SK-N-SH (cell line): ENCODE data around the gene PSENEN. TPM values are rescaled to one million over a fixed set of nuclear protein-coding genes. Genes with fewer than 3 reads are reported as not detected.

Experiments used
- CHD2 ChIP-seq: fragments of 150-350 bp; IDR thresholded peaks from 2 replicates; pipeline ENCODE4 v1.6.1; 2018; ENCODE audit warnings: low read length; ENCODE audit not compliant: partially characterized antibody
- CTCF ChIP-seq: fragments of 200-600 bp; sonication (generic); IDR thresholded peaks from 2 replicates; pipeline ENCODE4 v1.6.1; 2017; ENCODE audit warnings: antibody characterized with exemption, mild to moderate bottlenecking, moderate library complexity
- ELF1 ChIP-seq: IDR thresholded peaks from 2 replicates; pipeline ENCODE4 v1.4.0; 2012
- EP300 ChIP-seq, 2 experiments: IDR thresholded peaks; 2 replicates each; pipeline versions ENCODE4 v1.4.0 to v1.6.1; 2012; ENCODE audit warnings: borderline replicate concordance in 1 of 2, low read depth in 1 of 2, low read length in 1 of 2
- FOSL2 ChIP-seq: IDR thresholded peaks from 2 replicates; pipeline ENCODE4 v1.4.0; 2012; ENCODE audit warnings: low read depth, mild to moderate bottlenecking, moderate library complexity, borderline replicate concordance
- FOXJ3 ChIP-seq: sonication (generic); formaldehyde crosslinking; IDR thresholded peaks from 2 replicates; pipeline ENCODE4 v1.5.1; 2020; ENCODE audit warnings: mild to moderate bottlenecking, missing genetic modification reagents
- GABPA ChIP-seq: IDR thresholded peaks from 2 replicates; pipeline ENCODE4 v1.4.0; 2012; ENCODE audit warnings: low read depth, mild to moderate bottlenecking
- GATA2 ChIP-seq: sonication (generic); formaldehyde crosslinking; IDR thresholded peaks from 2 replicates; pipeline ENCODE4 v1.5.0; 2020; ENCODE audit warnings: mild to moderate bottlenecking, missing genetic modification reagents
- IRF3 ChIP-seq: fragments of 150-350 bp; IDR thresholded peaks from 2 replicates; pipeline ENCODE4 v1.6.1; 2016; ENCODE audit warnings: mild to moderate bottlenecking, low read depth, low read length
- MAX ChIP-seq: IDR thresholded peaks from 2 replicates; pipeline ENCODE4 v1.4.0; 2012; ENCODE audit warnings: low read depth
- MXI1 ChIP-seq: IDR thresholded peaks from 2 replicates; pipeline ENCODE4 v1.6.1; 2012; ENCODE audit warnings: mild to moderate bottlenecking, low read depth, low read length, improper control_type of control experiment
- NRF1 ChIP-seq: IDR thresholded peaks from 2 replicates; pipeline ENCODE4 v1.6.1; 2012; ENCODE audit warnings: low read depth, mild to moderate bottlenecking, low read length
- PBX3 ChIP-seq: IDR thresholded peaks from 2 replicates; pipeline ENCODE4; 2012
- RAD21 ChIP-seq: IDR thresholded peaks from 2 replicates; pipeline ENCODE4 v1.6.1; 2012; ENCODE audit warnings: mild to moderate bottlenecking, low read length
- RCOR1 ChIP-seq: fragments of 150-350 bp; IDR thresholded peaks from 2 replicates; pipeline ENCODE4 v1.6.1; 2017; ENCODE audit warnings: antibody characterized with exemption, low read length
- REST ChIP-seq: IDR thresholded peaks from 2 replicates; pipeline ENCODE4 v1.6.1; 2012; ENCODE audit warnings: mild to moderate bottlenecking, low read depth, low read length, moderate library complexity
- RFX5 ChIP-seq: IDR thresholded peaks from 2 replicates; pipeline ENCODE4 v1.6.1; 2012; ENCODE audit warnings: mild to moderate bottlenecking, improper control_type of control experiment, low read length
- RXRA ChIP-seq: IDR thresholded peaks from 2 replicates; pipeline ENCODE4 v1.4.0; 2012; ENCODE audit warnings: low read depth, mild to moderate bottlenecking, borderline replicate concordance
- SIN3A ChIP-seq: IDR thresholded peaks from 2 replicates; pipeline ENCODE4 v1.6.1; 2012; ENCODE audit warnings: low read depth, mild to moderate bottlenecking, low read length, moderate library complexity, borderline replicate concordance
- TCF12 ChIP-seq: IDR thresholded peaks from 2 replicates; pipeline ENCODE4 v1.4.0; 2012
- TEAD4 ChIP-seq: IDR thresholded peaks from 2 replicates; pipeline ENCODE4 v1.4.0; 2012; ENCODE audit warnings: mild to moderate bottlenecking, borderline replicate concordance; ENCODE audit not compliant: insufficient read depth
- USF2 ChIP-seq: fragments of 150-350 bp; IDR thresholded peaks from 2 replicates; pipeline ENCODE4 v1.6.1; 2017; ENCODE audit warnings: antibody characterized with exemption, low read length, low read depth, borderline replicate concordance
- YY1 ChIP-seq: IDR thresholded peaks from 2 replicates; pipeline ENCODE4 v1.4.0; 2012; ENCODE audit warnings: low read depth, mild to moderate bottlenecking
- polyA plus RNA-seq, 3 experiments: library from polyadenylated mRNA; depleted of rRNA; stranded (reverse); fragments of >200 nt; gene quantifications; 2 replicates each; pipeline ENCODE4 v1.2.3, GENCODE V29; 2012

Gene PSENEN
- polyA plus RNA-seq, 1 of the 3 experiments (the other 2 are of a cell fraction), result 99.2 TPM

GRCh38 chr19:35740423-35741202 is 4.8 kb upstream of the PSENEN start (continued):
- TF ChIP-seq YY1, result 0 out of 2 replicates have a peak, but pooled peaks have one; percentile 11
- peak; percentile 70; the same call in 1 of the 2 replicates for TF ChIP-seq SIN3A
- TF ChIP-seq RAD21, result no peak
- peak; percentile 7; the same call in 1 of the 2 replicates for TF ChIP-seq IRF3
- TF ChIP-seq REST, result no peak
- peak; percentile 55; the same call in 1 of the 2 replicates for TF ChIP-seq ELF1
- TF ChIP-seq MXI1, result peak; percentile 78
- 0 out of 4 replicates have a peak, but pooled peaks of 1 of the 2 experiments have one; percentile 3 for TF ChIP-seq EP300 (IDR thresholded peaks at IDR 0.05; ENCODE audit: borderline replicate concordance in 1 of 2, low read depth in 1 of 2, low read length in 1 of 2)
- no peak for TF ChIP-seq TCF12
- no peak for TF ChIP-seq TEAD4
- TF ChIP-seq RFX5, result peak; percentile 84
- TF ChIP-seq RCOR1, result no peak
- TF ChIP-seq FOXJ3 (CRISPR knock-in tag), result 0 out of 2 replicates have a peak, but pooled peaks have one; percentile 41
- TF ChIP-seq CTCF, result peak; percentile 31; the same call in 1 of the 2 replicates
- TF ChIP-seq USF2, result no peak
- peak; percentile 46 for TF ChIP-seq MAX
- no peak; the same call in none of the 2 replicates for TF ChIP-seq GABPA
- no peak for TF ChIP-seq CHD2
- no peak for TF ChIP-seq RXRA
- peak; percentile 82 for TF ChIP-seq PBX3
- no peak for TF ChIP-seq FOSL2
- peak; percentile 77 for TF ChIP-seq NRF1
- TF ChIP-seq GATA2 (CRISPR knock-in tag), result no peak
